Stomach smooth muscle (tissue), 2 donors: ENCODE results near the gene PTRH2.
"Not testable (repeated sequence)": the region's sequence is repeated elsewhere in the genome, so short reads cannot be mapped to it uniquely, and the experiment has no call there.

ENCODE experiments used
- H3K27ac ChIP-seq: one replicate; pipeline ENCODE4 v1.7.0; 2013; ENCODE audit warnings: mild to moderate bottlenecking, low read length, inconsistent platforms
- H3K27me3 ChIP-seq, 2 donors: one replicate each; pipeline ENCODE4 v1.7.0; 2013; ENCODE audit warnings: low read length in 2 of 2; ENCODE audit not compliant: insufficient read depth in 2 of 2, control insufficient read depth in 1 of 2
- H3K36me3 ChIP-seq, 2 donors: one replicate each; pipeline ENCODE4 v1.7.0; 2013; ENCODE audit warnings: low read length in 2 of 2; ENCODE audit not compliant: control insufficient read depth in 2 of 2, insufficient read depth in 2 of 2
- H3K4me1 ChIP-seq: one replicate; pipeline ENCODE4 v1.7.0; 2013; ENCODE audit warnings: low read length; ENCODE audit not compliant: control insufficient read depth, insufficient read depth
- H3K4me3 ChIP-seq, 2 donors: one replicate each; pipeline ENCODE4 v1.7.0; 2013; ENCODE audit warnings: low read length in 2 of 2
- H3K9ac ChIP-seq, 2 donors: one replicate each; pipeline ENCODE4 v1.7.0; 2013; ENCODE audit warnings: low read length in 2 of 2, mild to moderate bottlenecking in 1 of 2
- H3K9me3 ChIP-seq, 2 donors: one replicate each; pipeline ENCODE4 v1.7.0; 2013; ENCODE audit warnings: low read length in 2 of 2; ENCODE audit not compliant: control insufficient read depth in 2 of 2
- donor health status: healthy.
- donor health status: Pancreatic carcinoma.

The PTRH2 gene

GRCh38 chr17:59707149-59707970, at the start of gene PTRH2, which contains the start of gene VMP1:
PTRH2 (minus strand) TSS chr17:59707430; CDS start chr17:59697978, 9,452 bp downstream.
VMP1 (plus strand) TSS chr17:59707654; CDS start chr17:59731447, 23,793 bp downstream.
- Histone ChIP-seq H3K27ac (peak within 1 kb of the TSS; percentile 91), H3K9ac (peak within 1 kb of the TSS; percentile 94 to 100), H3K4me1 (peaks cover 17% of the 10 kb centered on the region)

GRCh38 chr17:59756236-59756818, 49.1 kb upstream of the PTRH2 start:
- no peak overlapping the region for H3K27ac ChIP-seq
- peak overlapping the region in 1 of 2 donors; percentile 44 for H3K9ac ChIP-seq
- peaks cover 0 to 5% of the 10 kb centered on the region in 2 donors for H3K9me3 ChIP-seq
- H3K4me1 ChIP-seq, result no peaks in the 10 kb centered on the region
- no peak overlapping the region for H3K4me3 ChIP-seq
- H3K27me3 ChIP-seq, result no peaks in the 10 kb centered on the region
- peaks cover 2 to 5% of the 10 kb centered on the region in 2 donors for H3K36me3 ChIP-seq

More at GRCh38 chr17:59707149-59707970, at the start of gene PTRH2, which contains the start of gene VMP1:
- Histone ChIP-seq H3K9me3 (no peaks in the 10 kb centered on the region), H3K36me3 (peaks cover 0 to 2% of the 10 kb centered on the region in 2 donors), H3K27me3 (no peaks in the 10 kb centered on the region), H3K4me3 (peak within 1 kb of the TSS; percentile 93 to 99)

- not testable (repeated sequence) for H3K27ac ChIP-seq, H3K9me3 ChIP-seq, H3K4me3 ChIP-seq, H3K9ac ChIP-seq, H3K4me1 ChIP-seq, H3K27me3 ChIP-seq, H3K36me3 ChIP-seq
Observed at GRCh38 chr17:59755069-59755468, 47.8 kb upstream of the PTRH2 start.

GRCh38 chr17:59754552-59754951, 47.3 kb upstream of the PTRH2 start:
- Histone ChIP-seq H3K4me1 (no peaks in the 10 kb centered on the region), H3K27me3 (no peaks in the 10 kb centered on the region), H3K4me3 (no peak overlapping the region), H3K36me3 (peaks cover 2 to 5% of the 10 kb centered on the region in 2 donors), H3K9ac (peak overlapping the region in 1 of 2 donors; percentile 8), H3K9me3 (peaks cover 0 to 5% of the 10 kb centered on the region in 2 donors), H3K27ac (no peak overlapping the region)

- Histone ChIP-seq H3K36me3 (peaks cover 2 to 5% of the 10 kb centered on the region in 2 donors), H3K9me3 (peaks cover 0 to under 1% of the 10 kb centered on the region in 2 donors), H3K9ac (peak overlapping the region in 1 of 2 donors; percentile 59), H3K27me3 (no peaks in the 10 kb centered on the region), H3K27ac (no peak overlapping the region), H3K4me3 (no peak overlapping the region), H3K4me1 (no peaks in the 10 kb centered on the region)
Observed at GRCh38 chr17:59753522-59754467, 46.6 kb upstream of the PTRH2 start.

GRCh38 chr17:59752922-59753321, 45.7 kb upstream of the PTRH2 start:
- Histone ChIP-seq H3K27ac (no peak overlapping the region), H3K9ac (no peak overlapping the region), H3K4me1 (no peaks in the 10 kb centered on the region)

GRCh38 chr17:59752446-59752845, 45.2 kb upstream of the PTRH2 start:
- H3K27ac ChIP-seq, result no peak overlapping the region
- no peaks in the 10 kb centered on the region for H3K4me1 ChIP-seq
- H3K4me3 ChIP-seq, result no peak overlapping the region
- H3K9ac ChIP-seq, result no peak overlapping the region
- no peaks in the 10 kb centered on the region for H3K9me3 ChIP-seq
- H3K36me3 ChIP-seq, result no peaks in the 10 kb centered on the region
- no peaks in the 10 kb centered on the region for H3K27me3 ChIP-seq

More at GRCh38 chr17:59752922-59753321, 45.7 kb upstream of the PTRH2 start:
- Histone ChIP-seq H3K4me3 (no peak overlapping the region), H3K9me3 (no peaks in the 10 kb centered on the region), H3K36me3 (peaks cover 0 to under 1% of the 10 kb centered on the region in 2 donors), H3K27me3 (no peaks in the 10 kb centered on the region)

GRCh38 chr17:59751955-59752413, 44.8 kb upstream of the PTRH2 start:
- Histone ChIP-seq H3K4me3 (no peak overlapping the region), H3K36me3 (no peaks in the 10 kb centered on the region), H3K27ac (no peak overlapping the region), H3K9me3 (no peaks in the 10 kb centered on the region), H3K9ac (no peak overlapping the region), H3K4me1 (no peaks in the 10 kb centered on the region), H3K27me3 (no peaks in the 10 kb centered on the region)

- no peaks in the 10 kb centered on the region for H3K36me3 ChIP-seq
- no peaks in the 10 kb centered on the region for H3K27me3 ChIP-seq
- no peaks in the 10 kb centered on the region for H3K9me3 ChIP-seq
- H3K4me3 ChIP-seq, result no peak overlapping the region
- H3K27ac ChIP-seq, result no peak overlapping the region
- no peak overlapping the region for H3K9ac ChIP-seq
- no peaks in the 10 kb centered on the region for H3K4me1 ChIP-seq
Observed at GRCh38 chr17:59748591-59748990, 41.4 kb upstream of the PTRH2 start.

- H3K27ac ChIP-seq, result no peak overlapping the region
- no peaks in the 10 kb centered on the region for H3K36me3 ChIP-seq
- H3K4me1 ChIP-seq, result no peaks in the 10 kb centered on the region
Observed at GRCh38 chr17:59746849-59747445, 39.7 kb upstream of the PTRH2 start.

More at GRCh38 chr17:59746849-59747445, 39.7 kb upstream of the PTRH2 start:
- Histone ChIP-seq H3K4me3 (no peak overlapping the region), H3K27me3 (no peaks in the 10 kb centered on the region), H3K9ac (no peak overlapping the region), H3K9me3 (no peaks in the 10 kb centered on the region)
